ENCODE measurements around the gene TSPEAR. TPM values are rescaled to one million over a fixed set of nuclear protein-coding genes. Genes with fewer than 3 reads are reported as not detected.

Gene TSPEAR
- polyA plus RNA-seq (2013, experiment 1 of 2; ENCODE audit: insufficient read length): not detected
- 0.02 TPM for polyA plus RNA-seq (2013, experiment 2 of 2; ENCODE audit: insufficient read length)

DNA sequence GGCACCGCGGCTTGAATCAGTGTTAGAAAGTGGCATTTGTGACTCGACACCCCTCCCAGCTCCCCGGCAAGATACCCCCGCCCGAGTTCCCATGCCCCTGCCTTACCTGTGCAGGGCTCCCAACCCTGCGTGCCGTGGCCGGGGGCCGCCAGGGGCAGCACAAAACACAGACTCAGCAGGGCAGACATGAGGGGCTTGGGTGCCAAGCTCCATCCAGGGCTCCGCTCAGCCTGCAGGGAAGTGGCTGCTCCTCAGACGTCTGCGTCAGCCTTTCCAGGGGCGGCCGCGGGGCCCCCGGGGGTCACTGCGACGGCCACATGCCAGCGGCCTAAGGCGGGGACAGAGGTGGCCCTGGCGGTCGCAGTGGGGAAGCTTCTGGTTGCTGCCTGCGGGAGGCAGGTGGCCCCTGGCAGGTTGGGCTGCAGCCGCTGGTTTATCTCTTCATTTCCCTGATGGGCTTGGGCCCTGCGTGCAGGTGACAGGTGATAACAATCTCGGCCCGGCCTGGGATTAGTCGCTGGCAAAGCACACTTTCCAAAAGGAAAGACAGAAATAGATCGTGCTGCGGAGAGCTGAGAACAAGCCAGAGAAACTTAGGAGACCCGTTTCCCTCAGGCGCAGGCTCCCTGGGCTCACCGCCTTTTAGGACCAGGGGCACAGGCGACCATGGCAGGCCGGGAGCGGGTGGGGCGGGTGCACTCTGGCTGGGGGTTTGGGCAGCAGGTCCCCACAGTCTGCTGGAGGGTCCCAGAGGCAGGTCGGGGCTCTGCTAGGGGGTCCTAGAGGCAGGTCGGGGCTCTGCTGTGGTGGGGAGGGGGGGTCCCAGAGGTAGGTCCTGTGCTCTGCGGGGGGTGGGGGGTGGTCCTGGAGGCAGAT lies at the start of gene TSPEAR:
Gene TSPEAR (minus strand): TSS at position 246 of the 876 bp plus-strand sequence. CDS start 58 bp downstream, at position 188.
- no peak for DNase-seq

DNA sequence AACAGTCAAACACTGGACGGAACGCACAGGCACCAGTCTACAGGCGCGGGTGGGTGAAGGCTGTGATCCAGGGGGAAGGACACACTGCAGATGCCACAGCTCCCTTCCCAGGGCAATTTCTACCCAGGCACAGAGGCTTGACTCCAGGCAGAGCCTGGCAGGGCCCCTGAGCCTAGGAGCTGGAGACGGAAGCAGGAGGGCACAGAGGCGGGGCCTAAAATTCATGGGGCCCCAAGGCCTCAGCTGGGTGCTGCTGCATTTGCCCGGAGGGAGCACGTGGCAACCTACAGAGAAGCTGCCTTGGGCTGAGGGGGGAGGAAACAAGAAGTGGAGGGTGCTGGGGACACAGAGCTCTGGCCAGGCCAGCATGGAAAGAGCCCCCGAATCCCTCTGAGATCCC lies 49.0 kb upstream of the TSPEAR start:
- DNase-seq: no peak

GRCh38 chr21:44759628-44760285 lies 48.4 kb upstream of the TSPEAR start:
- no peak for DNase-seq

GRCh38 chr21:44758781-44759627 lies 47.6 kb upstream of the TSPEAR start:
- no peak for DNase-seq

DNA sequence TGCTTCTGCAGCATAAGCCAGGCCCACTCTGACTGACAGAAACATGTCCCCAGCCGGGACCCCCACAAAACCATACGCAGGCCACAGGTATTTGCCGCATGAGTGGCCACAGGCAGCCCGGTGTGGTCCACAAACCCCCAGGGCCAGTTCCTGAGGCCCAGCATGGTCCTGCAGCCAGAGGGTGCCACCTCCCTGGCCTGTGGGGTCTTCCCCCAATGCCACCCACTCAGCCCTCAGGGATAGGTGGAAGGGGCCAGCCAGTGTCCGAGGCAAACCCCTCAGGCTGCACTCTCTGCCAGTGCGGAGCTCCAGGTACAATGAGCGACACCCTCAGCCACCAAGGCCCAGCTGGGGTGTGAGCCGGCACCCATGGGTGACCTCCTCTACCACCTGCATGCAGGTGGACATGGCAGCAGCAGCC lies 46.8 kb upstream of the TSPEAR start:
- DNase-seq: no peak

DNA sequence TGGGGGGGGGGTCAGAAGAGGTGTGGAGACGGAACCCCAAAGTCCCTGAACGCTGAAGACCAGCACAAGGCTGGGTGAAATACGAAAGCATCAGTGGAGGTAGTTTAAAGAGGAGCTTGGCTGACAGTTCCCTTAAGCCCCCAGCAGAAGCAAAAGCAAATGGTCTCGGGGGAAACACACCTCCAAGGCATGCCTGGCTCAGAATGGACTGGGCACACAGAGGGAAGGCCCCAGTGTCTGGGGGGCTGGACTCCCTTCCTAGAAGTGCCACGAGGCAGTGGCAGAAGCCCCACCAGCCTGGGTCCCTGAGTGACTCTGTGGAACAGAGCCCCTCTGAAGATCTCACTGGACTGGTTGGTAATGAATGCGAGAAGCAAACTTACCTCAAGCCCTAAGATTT lies 46.4 kb upstream of the TSPEAR start:
- no peak for DNase-seq

DNA sequence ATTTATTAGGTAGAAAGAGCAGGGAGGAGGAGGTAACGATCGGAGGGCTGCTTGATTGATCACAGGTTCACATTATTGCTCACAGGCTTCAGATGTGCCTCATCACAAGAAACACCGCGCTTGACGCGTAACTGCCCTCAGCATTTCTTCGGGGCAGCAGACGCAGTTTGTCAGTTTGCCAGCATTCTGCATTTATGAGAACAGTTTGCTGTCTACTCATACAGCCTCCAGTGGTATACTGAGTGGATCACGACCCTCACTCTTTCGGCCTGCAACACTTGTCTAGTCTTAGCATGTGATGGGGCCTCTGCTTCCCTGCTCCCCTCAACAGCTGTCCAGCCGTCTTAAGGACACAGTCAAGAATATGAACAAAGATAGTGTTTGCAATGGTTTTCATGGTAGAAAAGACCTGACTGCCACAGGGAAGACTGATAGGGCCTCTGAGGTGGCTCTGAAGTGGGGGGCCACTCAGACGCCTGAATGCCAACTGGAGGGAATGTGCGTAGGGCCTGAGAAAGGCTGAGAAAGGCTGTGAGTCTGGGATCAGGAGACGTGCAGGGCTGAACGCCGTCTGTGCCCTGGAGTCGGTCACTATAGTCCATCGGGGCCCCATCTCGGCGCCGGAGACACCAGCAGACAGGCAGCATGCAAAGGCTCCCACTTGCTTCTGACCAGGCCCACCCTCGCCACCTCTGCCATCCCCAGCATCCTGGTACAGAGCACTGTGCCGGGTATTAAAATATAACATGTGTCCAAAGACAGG lies 45.2 kb upstream of the TSPEAR start:
- no peak for DNase-seq

GRCh38 chr21:44755227-44755626 lies 43.9 kb upstream of the TSPEAR start:
- no peak for DNase-seq

DNA sequence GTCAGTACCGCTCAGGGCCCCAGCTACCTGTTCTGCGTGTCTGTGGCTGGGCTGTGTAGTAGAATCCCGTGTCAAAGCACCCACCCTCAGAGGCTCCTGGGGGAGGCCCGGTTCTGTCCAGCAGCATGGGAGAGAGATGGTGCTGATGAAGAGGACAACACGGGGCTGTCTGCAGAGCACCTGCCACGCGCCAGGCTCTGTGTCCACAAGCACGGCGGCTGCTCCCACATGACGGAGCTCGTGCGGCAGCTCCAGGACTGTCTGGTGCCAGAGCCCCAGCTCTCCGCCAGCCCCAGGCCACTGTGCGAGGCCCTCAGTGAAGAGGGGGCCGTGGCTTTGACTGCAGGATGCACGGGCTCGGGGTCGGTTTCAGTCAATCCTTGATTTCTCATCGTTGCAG lies 42.0 kb upstream of the TSPEAR start:
- no peak for DNase-seq

DNA sequence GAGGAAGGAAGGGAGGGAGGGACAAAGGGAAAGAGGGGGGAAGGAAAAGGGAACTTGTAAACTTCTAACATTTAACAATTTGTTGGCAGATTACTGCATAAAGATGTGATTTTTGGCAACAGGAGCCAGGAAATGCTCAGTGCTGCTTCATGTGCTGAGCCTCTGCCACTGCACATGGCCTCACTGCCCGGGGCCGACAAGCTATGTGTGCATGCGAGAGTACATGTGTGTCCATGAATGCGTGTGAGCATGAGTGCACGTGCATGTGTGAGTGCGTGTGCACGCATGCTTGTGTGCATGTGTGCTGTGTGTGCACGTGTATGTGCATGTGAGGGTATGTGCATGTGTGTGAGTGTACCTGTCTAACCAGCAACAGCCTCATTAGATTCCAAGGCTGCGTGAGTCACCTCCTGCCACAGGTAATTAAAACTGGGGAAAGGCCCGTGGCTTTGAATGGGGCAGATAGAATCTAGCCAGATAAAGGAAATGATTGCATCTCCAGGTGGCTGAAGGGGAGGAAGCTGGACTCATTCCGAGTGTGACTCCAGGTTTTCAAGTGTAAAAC lies 41.4 kb upstream of the TSPEAR start:
- DNase-seq: no peak

DNA sequence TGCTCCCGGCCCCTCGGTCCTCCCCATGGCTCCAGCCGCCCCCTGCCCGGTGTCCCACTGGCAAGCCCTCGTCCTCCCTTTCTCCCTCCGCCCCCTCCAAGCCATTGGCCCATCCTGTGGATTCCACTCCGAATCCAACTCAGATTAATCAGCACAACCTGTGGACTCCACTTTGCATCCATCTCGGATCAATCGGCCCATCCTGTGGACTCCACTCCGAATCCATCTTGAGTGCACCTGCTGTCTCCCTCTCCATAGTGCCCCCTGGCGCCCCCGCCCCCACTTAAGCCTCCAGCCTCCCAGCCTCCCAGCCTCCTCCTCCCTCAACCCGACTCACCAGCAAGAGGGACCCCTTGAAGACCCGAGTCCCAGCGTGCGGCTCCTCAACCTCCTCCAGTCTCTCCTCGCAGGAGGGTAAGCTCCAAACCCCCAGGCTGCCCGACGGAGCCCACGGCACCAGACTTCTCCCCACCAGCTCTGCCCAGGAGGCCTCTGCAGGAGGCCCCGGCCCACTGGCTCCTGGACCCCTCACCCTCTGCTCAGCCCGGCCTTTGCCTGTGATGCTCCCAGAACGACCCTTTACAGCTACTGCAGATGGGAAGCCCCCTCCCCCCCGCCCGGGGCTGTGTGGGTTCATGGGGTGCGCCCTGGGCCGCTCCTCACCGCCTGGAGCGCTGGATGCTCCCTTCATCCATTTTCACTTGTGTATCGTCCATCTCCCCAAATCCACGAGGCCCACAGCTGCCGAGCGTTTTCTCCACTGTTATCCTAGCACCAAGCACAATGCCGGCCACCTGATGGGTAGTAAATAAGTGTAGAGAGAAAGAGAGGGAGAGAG lies 40.6 kb upstream of the TSPEAR start:
- DNase-seq: no peak

GRCh38 chr21:44751186-44751798 lies 39.9 kb upstream of the TSPEAR start:
- DNase-seq: no peak

- no peak for DNase-seq
Observed at GRCh38 chr21:44750675-44751025, 39.3 kb upstream of the TSPEAR start.

DNA sequence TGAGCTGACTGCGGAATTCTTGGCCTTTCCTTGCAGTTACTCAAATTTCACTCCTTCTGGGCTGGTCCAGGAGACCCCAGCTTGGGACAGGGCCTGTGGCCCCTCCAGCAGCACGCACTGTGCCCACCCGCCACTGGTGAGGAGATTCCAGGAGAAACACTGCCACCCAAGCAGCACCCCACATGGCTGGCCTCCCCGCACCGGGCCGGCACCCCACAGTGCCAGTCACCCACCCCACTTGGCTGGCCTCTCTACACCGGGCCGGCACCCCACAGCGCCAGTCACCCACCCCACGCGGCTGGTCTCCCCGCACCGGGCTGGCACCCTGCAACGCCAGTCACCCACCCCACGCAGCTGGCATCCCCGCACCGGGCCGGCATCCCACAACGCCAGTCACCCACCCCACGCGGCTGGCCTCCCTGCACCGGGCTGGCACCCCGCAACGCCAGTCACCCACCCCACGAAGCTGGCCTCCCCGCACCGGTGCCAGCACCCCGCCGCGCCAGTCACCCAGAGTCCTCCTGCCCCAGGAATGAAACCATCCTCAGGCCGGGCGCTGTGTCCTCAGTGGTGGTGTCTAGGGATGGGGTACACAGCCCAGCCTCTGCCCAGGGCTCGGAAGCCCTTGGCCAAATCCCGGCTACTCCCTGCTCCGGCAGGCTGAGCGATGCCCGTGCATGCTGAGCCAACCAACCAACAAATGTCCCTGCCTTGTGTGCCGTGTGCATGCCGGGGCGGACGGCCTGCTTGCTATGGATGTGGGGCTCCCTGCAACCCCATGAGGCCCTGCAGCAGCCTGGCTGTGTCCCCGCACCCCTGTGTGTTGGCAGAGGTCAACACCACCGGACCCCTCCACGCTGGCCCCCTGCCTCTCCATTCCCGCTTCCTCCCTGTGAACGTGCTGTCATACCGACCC lies 38.6 kb upstream of the TSPEAR start:
- DNase-seq: no peak

DNA sequence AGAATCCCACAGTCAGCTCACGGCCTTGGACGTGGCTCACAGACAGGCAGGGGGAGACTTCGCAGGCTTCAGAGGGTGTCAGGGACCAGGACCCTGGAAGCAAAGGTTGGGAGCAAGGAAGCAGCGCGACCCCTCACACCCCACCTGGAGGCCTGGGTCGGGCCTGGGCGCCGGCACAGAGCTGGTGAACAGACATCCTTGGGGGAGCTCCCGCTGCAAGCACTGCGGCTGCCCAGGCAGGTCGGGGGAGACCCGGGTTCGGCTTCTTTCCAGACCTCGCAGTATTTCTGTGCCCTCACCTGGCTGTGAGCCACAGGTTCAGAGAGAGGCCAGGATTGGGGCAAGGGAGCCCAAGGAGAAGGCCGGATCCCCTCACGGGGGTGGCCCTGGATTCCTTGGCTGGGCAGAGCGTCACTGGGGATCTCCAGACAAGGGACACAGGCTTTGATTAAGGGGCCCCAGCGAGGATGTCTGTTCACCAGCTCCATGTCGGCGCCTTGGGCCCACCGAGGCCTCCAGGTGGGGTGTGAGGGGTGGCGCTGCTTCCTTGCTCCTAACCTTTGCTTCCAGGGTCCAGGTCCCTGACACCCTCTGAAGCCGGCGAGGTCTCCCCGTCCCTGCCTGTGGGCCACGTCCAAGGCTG lies 37.9 kb upstream of the TSPEAR start:
- no peak for DNase-seq

DNA sequence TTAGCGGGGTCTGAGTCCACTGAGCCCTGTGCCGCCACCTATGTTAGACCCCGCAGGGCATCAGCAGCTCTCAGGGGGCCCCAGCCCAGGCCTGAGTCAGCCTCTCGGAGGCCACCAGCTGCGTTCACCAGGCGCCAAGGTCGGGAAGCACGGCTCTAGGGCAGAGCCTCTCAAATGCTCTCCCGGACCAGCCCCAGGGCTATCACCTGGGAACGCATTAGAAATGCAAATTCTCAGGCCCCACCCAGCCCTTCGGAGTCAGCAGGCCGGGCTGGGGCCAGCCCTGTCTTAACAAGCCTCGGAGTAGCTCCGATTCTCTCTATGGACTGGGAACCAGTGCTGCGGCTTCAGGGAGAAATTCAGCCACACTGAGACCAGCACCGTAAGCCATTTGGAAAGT lies 37.2 kb upstream of the TSPEAR start:
- no peak for DNase-seq

- no peak for DNase-seq
Observed at GRCh38 chr21:44742418-44743153, 31.2 kb upstream of the TSPEAR start.

- DNase-seq: no peak
Observed at GRCh38 chr21:44741921-44742320, 30.5 kb upstream of the TSPEAR start.
